Sciatic nerve (tissue), 2 donors: Measurements from ENCODE around the gene DEPDC4. TPM values are rescaled to one million over a fixed set of nuclear protein-coding genes. Genes with fewer than 3 reads are reported as not detected.
"Not testable (repeated sequence)": the region's sequence is repeated elsewhere in the genome, so short reads cannot be mapped to it uniquely, and the experiment has no call there.

Experiments used
- ATAC-seq: fragments of 200-7000 bp; cut with Tn5 transposase; one replicate; pipeline ENCODE4 v1.9.1; 2020; ENCODE audit warnings: mild to moderate bottlenecking, moderate library complexity
- DNase-seq: peaks from one replicate; pipeline ENCODE4 v3.0.0-alpha.2; 2020; ENCODE audit warnings: low spot score
- intact Hi-C: fragments of 100-400 bp; cut with DNase I; formaldehyde crosslinking; loops from one replicate; pipeline ENCODE4 v1.14.2; 2022
- total RNA-seq: library from RNA; stranded (reverse); fragmentation: NEBNext Ultra II Directional; extraction: Animal tissue kit (Norgen Biotek cat#: 25700); gene quantifications from one replicate; pipeline ENCODE4 v1.2.1, GENCODE V29; 2021
- donor health status: DM: no; HTN: no; CAD: no.
- donor health status: DM: no; HTN: no; CAD: no.

Gene DEPDC4
- total RNA-seq, 1 donor from 2014 or later: 1.5 TPM

- ATAC-seq: no peak
- intact Hi-C loops: no loop called here
- DNase-seq: no peak
These were observed 921 bp downstream of the DEPDC4 start for GRCh38 chr12:100265732-100266584.

DNA sequence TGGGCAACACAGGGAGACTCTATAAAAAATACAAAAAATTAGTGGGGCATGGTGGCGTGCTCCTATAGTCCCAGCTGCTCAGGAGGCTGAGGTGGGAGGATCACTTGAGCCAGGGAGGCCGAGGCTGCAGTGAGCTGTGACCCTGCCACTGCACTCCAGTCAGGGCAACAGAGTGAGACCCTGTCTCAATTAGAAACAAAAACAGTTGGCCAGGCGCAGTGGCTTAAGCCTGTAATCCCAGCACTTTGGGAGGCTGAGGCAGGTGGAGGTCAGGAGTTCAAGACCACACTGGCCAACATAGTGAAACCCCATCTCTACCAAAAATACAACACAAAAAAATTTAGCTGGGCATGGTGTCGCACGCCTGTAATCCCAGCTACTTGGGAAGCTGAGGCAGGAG lies 1.8 kb downstream of the DEPDC4 start:
- DNase-seq, intact Hi-C loops, ATAC-seq: not testable (repeated sequence)

- intact Hi-C loops: no loop called here
- DNase-seq (no peak), ATAC-seq (no peak)
These were observed 3.7 kb downstream of the DEPDC4 start for GRCh38 chr12:100263131-100263530.

DNA sequence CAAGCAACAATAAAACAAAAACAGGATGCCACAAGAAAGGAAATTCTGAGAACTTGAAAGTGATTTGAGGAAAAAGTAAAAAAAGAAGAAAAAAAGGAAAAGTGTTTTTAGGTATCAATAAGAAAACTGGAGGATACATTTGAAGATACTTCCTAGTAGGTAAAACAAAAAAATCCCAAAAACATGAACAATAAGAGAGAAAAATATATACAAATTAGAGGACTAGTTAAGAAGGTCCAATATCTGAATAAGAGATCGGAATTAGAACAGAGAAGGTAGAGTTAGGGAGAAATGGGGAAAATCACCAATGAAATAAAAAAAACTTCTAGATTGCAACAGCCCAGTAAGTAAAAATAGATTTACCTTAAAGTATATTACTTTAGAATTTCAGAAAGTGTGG lies 8.8 kb downstream of the DEPDC4 start:
- ATAC-seq (no peak), DNase-seq (no peak)
- intact Hi-C loops: no loop called here

GRCh38 chr12:100254876-100255275 lies 12.0 kb downstream of the DEPDC4 start:
- no peak for DNase-seq
- intact Hi-C loops: no loop called here
- no peak for ATAC-seq

- intact Hi-C loops: no loop called here
- DNase-seq: no peak
- no peak for ATAC-seq
These were observed 13.4 kb downstream of the DEPDC4 start for GRCh38 chr12:100253437-100253836.

- no peak for DNase-seq
- intact Hi-C loops: no loop called here
- no peak for ATAC-seq
These were observed 15.0 kb downstream of the DEPDC4 start for GRCh38 chr12:100251917-100252316.

GRCh38 chr12:100249941-100250340 lies 16.9 kb downstream of the DEPDC4 start:
- intact Hi-C loops: no loop called here
- DNase-seq: no peak
- no peak for ATAC-seq

DNA sequence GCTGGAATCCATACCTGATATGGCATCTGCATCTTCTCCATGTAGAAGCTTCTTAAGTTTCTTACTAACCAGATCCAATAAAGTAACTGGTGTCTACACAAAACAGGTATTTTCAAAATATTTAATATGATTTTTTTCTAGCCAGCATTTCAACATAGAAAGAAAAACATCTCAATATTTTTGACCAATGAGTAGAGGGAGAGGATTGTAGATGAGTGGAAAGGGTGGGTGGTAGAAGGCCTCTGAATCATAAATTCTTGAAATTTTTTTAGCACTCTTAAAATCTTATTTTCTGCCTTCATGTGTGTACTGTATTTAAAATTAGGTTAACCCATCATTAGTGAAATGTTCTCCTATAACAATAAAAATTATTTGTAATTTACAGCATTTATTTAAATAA lies 18.0 kb downstream of the DEPDC4 start:
- intact Hi-C loops: no loop called here
- DNase-seq (no peak), ATAC-seq (no peak)

DNA sequence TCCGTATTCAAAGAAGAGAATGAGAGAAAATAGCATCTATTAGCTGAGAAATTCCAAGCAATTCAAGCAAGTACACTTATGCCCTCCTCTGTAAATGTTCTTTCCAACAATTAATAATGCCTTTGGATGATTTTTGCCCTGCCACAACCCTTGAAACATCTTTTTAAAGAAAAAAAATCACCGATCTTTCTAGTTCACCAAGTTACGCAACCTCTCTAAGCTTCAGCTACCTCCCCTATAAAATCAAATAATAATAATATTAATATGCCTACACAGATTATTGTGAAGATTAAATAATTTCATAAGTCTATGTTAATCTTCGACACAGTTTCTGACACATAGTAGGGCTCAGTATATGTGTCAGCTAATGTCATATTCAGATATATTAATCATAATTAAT lies 19.1 kb downstream of the DEPDC4 start:
- no peak for DNase-seq
- ATAC-seq: no peak
- intact Hi-C loops: no loop called here

DNA sequence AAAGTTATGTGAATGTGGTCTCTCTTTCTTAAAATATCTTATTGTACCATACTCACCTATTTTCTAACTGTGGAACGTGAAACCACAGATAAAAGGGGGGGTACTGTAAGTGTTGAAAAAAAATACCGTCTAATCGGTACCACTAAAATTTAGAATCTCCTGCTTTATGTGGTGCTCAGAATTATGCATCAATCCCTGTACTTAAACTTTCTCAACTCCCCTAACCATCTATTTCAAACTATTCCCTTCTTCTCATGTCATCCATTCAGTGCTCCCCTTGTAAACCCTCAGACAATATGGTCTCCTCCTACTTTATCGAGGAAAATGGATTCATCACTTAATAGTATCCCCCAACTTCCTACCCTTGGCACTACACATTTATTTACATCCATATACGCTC lies 23.7 kb downstream of the DEPDC4 start:
- ATAC-seq: no peak
- intact Hi-C loops: no loop called here
- DNase-seq: no peak

GRCh38 chr12:100239589-100239988 lies 27.3 kb downstream of the DEPDC4 start:
- no peak for DNase-seq
- intact Hi-C loops: no loop called here
- ATAC-seq: no peak

- DNase-seq: no peak
- intact Hi-C loops: no loop called here
- ATAC-seq: no peak
These were observed 28.1 kb downstream of the DEPDC4 start for GRCh38 chr12:100238801-100239200.

DNA sequence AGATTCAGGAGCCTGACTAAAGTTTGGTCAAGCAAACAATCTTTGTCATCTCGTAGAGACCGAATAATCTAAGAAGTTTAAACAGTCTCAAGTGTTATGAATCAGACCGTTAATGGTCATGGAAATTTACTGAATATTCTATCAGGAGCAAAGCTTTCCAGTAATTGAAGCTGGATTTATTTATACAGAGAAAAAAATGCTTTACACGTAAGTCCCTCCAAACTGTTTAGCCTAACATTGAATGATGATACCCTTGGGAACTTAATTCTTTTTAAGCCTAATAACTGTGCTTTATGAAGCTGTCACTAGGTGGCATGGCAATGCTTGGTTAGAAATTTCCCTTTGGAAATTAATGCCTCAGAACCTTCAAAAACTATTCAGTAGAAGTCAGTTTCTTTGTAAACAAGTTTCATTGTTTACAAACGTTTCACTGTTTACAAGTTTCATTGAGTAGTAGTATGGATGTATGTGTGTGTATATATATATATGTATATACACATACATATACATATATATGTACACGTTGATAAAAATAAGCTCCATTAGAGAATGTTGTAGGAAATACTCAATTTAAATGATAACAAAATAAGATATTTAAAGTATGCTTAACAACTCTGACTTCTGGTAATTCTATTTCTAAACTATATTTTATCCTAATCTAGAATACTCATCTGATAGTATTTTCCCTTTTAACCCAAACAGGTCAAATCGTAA lies 32.1 kb downstream of the DEPDC4 start:
- intact Hi-C loops: no loop called here
- DNase-seq (no peak), ATAC-seq (peak; percentile 83)

GRCh38 chr12:100234166-100234565 lies 32.7 kb downstream of the DEPDC4 start:
- DNase-seq (no peak), ATAC-seq (peak; percentile 88)
- intact Hi-C loops: no loop called here

- DNase-seq, ATAC-seq, intact Hi-C loops: not testable (repeated sequence)
These were observed 35.0 kb downstream of the DEPDC4 start for GRCh38 chr12:100231873-100232272.

- intact Hi-C loops: no loop called here
- no peak for DNase-seq
- ATAC-seq: no peak
These were observed 37.0 kb downstream of the DEPDC4 start for GRCh38 chr12:100229876-100230275.

DNA sequence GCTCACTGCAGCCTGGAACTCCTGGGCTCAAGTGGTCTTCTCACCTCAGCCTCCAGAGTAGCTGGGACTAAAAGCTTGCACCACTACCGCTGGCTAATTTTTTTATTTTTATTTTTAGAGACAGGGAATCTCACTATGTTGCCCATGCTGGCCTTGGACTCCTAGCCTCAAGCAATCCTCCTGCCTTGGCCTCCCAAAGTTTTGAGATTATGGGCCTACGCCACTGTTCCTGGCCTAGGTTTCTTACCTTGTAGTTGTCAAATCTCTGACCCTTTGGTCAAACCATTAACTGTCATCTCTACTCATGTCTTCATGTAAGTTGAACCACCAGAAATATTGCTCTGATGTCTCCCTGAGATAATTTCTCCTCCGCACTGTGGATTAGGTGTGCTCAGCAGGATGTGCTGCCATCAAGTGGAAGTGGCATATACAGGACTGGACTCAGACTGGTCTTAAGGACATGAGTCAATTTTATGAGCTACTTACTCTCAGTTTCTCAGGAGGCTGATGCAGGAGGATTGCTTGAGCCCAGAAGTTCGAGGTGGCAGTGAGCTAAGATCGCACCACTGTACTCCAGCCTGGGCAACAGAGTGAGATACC lies 37.7 kb downstream of the DEPDC4 start:
- ATAC-seq (no peak), DNase-seq (no peak)
- intact Hi-C loops: no loop called here

DNA sequence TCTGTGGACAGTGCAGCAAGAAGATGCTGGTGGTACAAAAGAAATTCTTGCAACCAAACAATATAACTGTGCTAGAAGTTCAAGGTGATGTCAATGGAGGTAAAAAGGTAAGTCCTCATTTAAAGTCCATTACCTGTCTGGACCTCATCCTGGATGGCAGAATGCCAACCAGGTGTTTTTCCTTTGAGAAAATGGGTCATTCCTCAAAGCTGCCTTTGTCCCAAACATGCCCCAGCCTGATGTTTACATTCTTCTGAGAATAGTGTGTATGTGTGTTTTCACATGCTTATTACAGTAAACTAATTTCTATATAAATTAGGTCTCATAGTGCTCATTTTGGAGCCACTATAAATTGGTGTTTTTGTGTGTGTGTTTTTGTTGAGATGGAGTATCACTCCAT lies 41.4 kb downstream of the DEPDC4 start:
- intact Hi-C loops: no loop called here
- no peak for ATAC-seq

GRCh38 chr12:100222173-100222572 lies 44.7 kb downstream of the DEPDC4 start:
- intact Hi-C loops, ATAC-seq, DNase-seq: not testable (repeated sequence)

More for the DNA sequence above, 41.4 kb downstream of the DEPDC4 start:
- no peak for DNase-seq
